Activated naive CD4-positive, alpha-beta T cell treated with Interleukin-2 at 50 U/mL for 16 hours (primary cell): ENCODE results near the gene SLC22A12.
A peak's percentile ranks its signal among the peaks of the same experiment; 100 is the strongest.

Source experiments
- DNase-seq: peaks from one replicate; pipeline ENCODE4 v3.0.0-alpha.2; 2020

The SLC22A12 gene

GRCh38 chr11:64563966-64564365 is 27.1 kb upstream of the SLC22A12 start:
- DNase-seq, result no peak

GRCh38 chr11:64564419-64564818 is 26.6 kb upstream of the SLC22A12 start:
- no peak for DNase-seq

- no peak for DNase-seq
Observed at GRCh38 chr11:64564947-64565889, 25.8 kb upstream of the SLC22A12 start.

- peak; percentile 35 for DNase-seq
Observed at GRCh38 chr11:64566042-64566914, 24.7 kb upstream of the SLC22A12 start.

DNA sequence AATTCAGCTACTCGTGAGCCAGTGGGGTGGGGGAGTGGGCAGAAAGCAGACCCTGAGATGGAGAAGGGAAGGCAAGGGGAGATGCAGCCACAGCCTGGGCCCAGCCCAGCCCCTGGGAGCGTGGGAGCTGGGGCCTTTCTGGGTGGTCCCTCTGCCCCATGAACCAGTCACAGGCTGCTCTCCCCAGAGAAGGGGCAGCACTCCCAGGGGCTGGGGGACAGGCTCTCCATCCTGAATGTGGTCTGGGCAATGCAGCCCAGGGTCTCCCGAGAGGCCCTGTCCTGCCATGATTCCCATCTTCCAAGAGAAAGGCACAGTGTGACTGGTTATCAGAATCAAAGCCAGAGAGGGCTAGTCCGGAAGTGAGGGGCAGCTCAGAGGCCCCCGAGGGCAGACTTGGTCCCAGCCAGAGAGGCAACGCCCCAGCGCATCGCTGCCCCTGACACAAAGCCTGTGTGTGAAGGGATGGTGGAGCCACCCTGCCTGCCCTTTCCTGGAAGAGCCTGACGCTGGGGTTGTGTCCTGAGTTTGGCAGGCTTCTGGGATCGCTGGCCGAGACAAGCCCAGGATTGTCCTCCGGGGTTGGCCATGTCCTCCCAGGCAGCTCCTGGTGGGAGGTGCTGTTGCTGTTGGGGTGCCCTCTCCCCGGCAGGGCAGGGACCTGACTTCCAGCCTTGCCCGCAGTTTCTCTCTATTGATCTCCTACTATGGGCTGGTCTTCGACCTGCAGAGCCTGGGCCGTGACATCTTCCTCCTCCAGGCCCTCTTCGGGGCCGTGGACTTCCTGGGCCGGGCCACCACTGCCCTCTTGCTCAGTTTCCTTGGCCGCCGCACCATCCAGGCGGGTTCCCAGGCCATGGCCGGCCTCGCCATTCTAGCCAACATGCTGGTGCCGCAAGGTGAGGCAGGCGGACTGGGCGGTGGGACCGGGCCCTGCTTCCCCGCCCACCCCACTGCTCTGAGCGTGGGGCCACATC is 23.8 kb upstream of the SLC22A12 start:
- DNase-seq, result no peak

DNA sequence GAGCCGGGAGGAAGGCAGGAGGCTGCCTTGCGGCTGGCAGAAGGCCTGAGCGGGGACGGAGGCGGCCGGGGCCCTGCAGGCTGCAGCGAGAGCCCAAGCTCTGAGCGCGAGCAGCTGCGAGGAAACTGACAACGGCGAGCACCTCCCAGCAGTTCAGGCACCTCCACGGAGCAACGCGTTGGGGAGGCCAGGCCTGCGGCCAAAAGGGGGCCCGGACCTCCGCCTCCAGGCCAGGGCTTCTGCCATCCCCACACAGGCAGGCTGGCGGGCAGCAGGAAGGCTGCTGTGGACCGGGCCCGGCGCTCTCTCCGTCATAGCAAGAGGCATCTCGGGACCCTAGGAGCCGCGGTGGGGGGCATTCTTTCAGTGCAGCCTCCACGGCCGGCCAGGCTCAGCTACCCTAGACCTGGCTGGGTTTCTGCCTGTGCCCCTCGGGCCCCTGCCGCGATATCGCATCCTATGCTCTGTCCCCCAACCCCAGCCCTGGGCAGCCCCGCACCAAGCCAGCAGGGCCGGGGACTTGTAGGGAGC is 22.9 kb upstream of the SLC22A12 start:
- DNase-seq, result no peak

- DNase-seq, result no peak
Observed at GRCh38 chr11:64568584-64569140, 22.4 kb upstream of the SLC22A12 start.

DNA sequence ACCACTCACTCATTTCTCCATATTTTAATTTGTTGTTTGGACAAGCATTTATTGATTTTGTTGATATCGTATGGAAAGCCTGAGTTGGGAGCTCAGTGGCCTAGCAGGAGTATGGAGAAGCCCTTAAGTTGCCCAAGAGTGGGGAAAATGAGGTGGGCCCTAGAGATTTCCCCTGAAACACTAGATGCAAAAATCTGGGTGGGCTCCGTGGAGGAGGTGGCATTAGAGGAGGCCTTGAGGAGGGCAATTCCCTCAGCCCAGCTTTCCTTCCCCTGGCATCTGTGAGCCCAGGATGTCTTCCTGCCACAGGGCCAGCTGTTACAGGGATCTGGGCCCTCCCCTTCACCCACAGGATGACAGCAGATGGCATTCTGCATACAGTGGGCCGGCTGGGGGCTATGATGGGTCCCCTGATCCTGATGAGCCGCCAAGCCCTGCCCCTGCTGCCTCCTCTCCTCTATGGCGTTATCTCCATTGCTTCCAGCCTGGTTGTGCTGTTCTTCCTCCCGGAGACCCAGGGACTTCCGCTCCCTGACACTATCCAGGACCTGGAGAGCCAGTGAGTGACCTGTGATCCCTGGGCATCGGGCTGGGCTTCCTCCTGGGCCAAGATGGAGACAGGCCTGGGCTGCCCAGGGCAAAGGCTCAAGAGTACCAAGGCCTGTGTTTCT is 21.6 kb upstream of the SLC22A12 start:
- DNase-seq, result no peak

DNA sequence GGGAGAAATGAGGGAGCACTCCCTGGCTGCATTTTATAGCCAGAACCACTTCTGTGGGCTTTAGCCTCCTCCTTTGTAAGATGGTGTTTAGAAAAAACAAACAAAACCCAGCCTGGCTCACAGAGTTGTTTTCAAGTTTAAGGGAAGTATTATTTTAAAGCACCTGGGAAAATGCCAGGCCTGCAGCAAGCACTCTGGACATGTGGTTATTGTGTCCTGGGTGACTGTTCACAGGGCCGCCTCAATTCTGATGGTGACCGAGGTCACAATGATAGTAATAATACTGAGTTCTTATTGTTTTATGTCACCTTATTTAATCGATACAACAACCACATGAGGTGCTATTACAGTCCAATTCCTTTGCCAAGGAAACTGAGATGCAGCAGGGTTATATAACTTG is 20.7 kb upstream of the SLC22A12 start:
- no peak for DNase-seq

DNA sequence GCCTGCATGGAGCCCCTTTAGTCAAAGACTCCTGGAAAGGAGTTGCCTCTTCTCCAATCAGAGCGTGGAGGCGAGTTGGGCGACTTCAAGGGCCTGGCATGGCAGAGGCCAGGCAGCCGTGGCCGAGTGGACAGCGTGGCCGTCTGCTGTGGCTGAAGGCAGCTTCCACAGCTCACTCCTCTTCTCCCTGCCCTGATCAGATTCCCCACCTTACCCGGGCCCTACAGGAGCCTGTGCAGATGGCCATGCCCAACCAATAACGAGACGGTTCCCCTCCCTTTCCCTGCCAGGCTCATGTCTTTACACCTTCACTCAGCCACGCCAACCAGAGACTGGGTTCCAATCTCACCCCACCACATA is 20.0 kb upstream of the SLC22A12 start:
- DNase-seq, result no peak

DNA sequence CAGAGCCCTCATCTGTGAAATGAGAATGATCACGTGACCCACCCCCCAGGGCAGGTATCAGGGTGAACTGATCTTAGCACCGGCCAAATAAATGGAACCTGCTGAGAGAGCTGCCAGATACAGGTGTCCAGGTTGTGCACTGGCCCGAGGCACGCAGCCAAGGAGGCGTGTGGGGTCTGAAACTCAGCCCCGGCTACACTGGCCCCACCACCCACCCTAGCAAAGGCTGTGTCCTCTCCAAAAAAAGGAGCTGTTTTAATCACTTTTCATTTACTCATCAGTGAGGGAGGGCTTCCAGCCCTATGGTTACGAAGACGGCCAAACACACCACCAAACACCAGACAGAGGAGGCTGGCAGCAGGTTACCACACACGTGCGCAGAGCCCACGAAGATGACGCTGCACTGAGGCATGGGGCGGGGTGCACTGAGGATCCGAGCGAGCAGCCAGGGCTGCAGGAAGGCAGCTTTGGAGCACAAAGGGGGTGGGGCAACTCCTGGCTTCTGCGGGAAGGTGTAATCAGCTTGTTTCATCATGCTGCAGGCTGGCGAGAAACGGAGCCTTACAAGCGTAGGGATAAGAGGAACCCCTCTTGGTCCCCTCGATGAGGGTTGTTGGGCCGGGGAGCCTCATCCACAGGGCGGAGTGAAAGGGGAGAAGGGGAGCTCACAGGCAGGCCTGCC is 19.5 kb upstream of the SLC22A12 start:
- DNase-seq, result no peak

DNA sequence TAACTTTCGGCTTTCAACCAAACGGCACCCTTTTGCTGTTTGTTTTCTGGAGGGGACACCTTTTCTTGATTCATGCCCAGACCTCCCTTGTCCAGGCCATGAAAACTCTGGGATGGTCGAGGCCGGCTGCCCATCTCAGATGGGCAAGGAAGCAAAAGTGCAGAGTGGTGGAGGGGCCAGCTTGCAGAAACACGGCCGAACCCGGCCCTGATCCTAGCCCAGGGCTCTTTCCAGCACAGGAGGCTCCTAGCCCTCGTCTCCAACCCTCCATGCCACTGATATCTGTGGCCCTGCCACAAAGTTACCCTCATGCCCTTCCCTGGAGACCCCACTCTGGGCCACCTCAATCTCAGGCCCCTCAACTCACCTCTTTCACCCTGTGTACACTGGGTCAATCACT is 18.9 kb upstream of the SLC22A12 start:
- DNase-seq, result no peak

DNA sequence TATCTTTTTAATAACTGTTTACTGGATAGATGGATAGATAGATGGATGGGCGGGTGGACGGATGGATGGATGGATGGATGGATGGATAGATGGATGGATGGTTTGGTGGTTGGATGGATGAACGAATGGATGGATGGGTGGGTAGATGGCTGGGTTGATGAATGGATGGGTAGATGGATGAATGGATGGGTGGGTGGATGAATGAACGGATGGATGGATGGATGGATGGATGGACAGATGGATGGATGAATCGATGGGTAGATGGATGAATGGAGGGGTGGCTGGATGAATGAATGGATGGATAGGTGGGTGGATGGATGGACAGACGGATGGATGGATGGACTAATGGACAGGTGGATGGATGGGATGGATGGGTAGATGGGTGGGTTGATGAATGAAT is 13.8 kb upstream of the SLC22A12 start:
- DNase-seq, result no peak

- no peak for DNase-seq
Observed at GRCh38 chr11:64580412-64580811, 10.6 kb upstream of the SLC22A12 start.

GRCh38 chr11:64581057-64581523 is 9.9 kb upstream of the SLC22A12 start:
- DNase-seq, result no peak

DNA sequence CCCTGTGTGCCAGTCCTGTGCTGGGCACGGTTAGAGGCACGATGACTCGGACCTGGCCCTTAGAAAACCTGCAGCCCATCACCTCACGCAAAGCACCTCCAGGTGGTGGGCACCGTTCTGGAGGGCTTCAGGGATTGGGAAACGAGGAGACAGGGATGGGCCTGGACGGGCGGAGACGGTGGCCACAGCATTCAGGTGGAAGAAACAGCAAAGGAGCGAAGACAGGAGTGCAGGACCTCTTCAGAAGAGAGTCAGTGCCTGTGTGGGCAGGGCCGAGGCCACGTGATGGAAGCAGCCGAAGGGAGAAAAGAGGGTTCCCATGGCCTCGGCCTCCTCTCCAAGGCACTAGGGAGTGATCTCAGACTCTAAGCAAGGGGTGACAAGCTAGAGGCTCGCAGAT is 8.1 kb upstream of the SLC22A12 start:
- DNase-seq, result no peak

DNA sequence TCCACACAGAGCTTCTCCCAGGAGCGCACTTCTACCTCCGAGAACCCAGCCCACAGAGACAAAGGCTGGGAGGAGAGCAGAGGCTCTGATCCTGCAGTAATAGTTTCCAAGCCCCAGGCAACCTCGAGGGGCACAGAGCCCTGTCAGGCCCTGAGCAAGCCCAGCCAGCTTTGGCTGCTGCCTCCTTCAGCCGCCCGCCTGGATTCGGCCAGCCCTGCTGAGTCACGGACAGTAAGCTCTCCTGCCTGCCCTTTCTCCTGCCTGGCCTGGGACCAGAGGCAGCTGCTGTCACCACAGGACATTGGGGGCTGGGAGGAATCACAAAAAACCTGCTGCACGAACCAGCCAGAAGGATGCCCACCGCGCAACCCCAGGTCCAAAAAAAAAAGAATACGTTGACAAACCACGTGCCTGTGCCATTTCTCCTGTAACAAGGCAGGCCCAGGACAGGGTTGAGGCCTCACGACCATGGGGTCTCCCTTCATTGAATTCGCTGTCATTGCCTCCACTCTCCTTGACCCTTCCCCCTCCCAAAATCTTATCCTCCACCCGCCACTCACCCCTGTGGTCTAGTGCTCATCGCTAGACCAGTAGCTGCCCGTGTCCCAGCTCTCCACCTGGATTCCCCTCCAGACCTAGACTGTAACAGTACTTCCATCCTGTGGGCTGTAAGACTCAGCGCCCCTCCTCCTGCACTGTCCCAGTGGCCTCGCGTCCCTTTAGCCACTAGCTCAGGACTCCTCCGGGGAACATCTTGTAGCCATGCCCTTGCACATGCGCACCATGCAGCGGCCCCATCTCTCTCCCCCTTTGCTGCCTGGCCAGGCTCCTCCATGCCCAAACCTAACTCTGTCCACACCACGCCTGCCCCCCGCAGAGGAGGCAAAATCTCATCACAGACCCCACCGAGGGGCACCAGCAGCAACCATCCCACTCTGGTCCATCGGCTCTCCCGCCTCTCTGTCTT is 7.4 kb upstream of the SLC22A12 start:
- DNase-seq, result no peak

- no peak for DNase-seq
Observed at GRCh38 chr11:64585150-64585549, 5.9 kb upstream of the SLC22A12 start.

DNA sequence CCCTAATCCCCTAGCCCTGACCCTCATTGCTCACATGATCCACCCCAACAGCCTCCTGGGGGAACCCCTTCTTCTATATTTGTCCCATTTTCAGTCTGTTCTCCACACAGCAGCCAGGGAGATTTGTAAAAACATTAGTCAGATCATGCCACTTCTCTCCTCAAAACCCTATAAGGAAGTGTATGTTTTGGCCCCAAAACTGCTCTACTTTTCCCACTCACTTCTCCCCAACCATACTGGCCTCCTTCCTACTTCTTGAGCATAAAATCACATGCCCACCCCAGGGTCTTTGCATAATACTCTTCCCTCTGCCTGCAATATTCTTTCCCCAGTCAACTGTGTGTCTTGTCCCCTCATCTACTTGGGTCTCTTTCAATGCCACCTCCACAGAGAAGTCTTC is 4.7 kb upstream of the SLC22A12 start:
- DNase-seq, result no peak

GRCh38 chr11:64588701-64589100 is 2.3 kb upstream of the SLC22A12 start:
- DNase-seq, result no peak
